ENCODE data around the gene TESMIN.

Gene TESMIN

GRCh38 chr11:68775951-68776388 lies 24.6 kb upstream of the TESMIN start:
- Histone ChIP-seq H3K9me3 (ENCODE audit: severe bottlenecking) (no peaks in the 10 kb centered on the region), H3K36me3 (no peaks in the 10 kb centered on the region), H3K27me3 (ENCODE audit: insufficient read depth, low read depth, severe bottlenecking) (no peaks in the 10 kb centered on the region), H3K27ac (no peak overlapping the region), H3K4me3 (ENCODE audit: low read depth, low read length) (no peak overlapping the region)
- TF ChIP-seq CTCF (IDR thresholded peaks at IDR 0.05; ENCODE audit: low read depth, low read length): no peak
- no peak for DNase-seq

- H3K36me3 ChIP-seq: no peaks in the 10 kb centered on the region
- H3K27ac ChIP-seq: no peak overlapping the region
These were observed 22.9 kb upstream of the TESMIN start for GRCh38 chr11:68774194-68774585.

GRCh38 chr11:68773521-68774193 lies 22.3 kb upstream of the TESMIN start:
- Histone ChIP-seq H3K27me3 (ENCODE audit: insufficient read depth, low read depth, severe bottlenecking) (no peaks in the 10 kb centered on the region), H3K4me3 (ENCODE audit: low read depth, low read length) (no peak overlapping the region), H3K27ac (no peak overlapping the region), H3K9me3 (ENCODE audit: severe bottlenecking) (no peaks in the 10 kb centered on the region), H3K36me3 (no peaks in the 10 kb centered on the region)
- DNase-seq: no peak
- no peak for TF ChIP-seq CTCF (IDR thresholded peaks at IDR 0.05; ENCODE audit: low read depth, low read length)

More at GRCh38 chr11:68774194-68774585, 22.9 kb upstream of the TESMIN start:
- Histone ChIP-seq H3K4me3 (ENCODE audit: low read depth, low read length) (no peak overlapping the region), H3K9me3 (ENCODE audit: severe bottlenecking) (no peaks in the 10 kb centered on the region), H3K27me3 (ENCODE audit: insufficient read depth, low read depth, severe bottlenecking) (no peaks in the 10 kb centered on the region)
- no peak for DNase-seq
- no peak for TF ChIP-seq CTCF (IDR thresholded peaks at IDR 0.05; ENCODE audit: low read depth, low read length)

- no peaks in the 10 kb centered on the region for H3K27me3 ChIP-seq (ENCODE audit: insufficient read depth, low read depth, severe bottlenecking)
- no peaks in the 10 kb centered on the region for H3K36me3 ChIP-seq
- H3K27ac ChIP-seq: no peak overlapping the region
- TF ChIP-seq CTCF (IDR thresholded peaks at IDR 0.05; ENCODE audit: low read depth, low read length): no peak
- DNase-seq: no peak
- H3K4me3 ChIP-seq (ENCODE audit: low read depth, low read length): no peak overlapping the region
- H3K9me3 ChIP-seq (ENCODE audit: severe bottlenecking): no peaks in the 10 kb centered on the region
These were observed 21.6 kb upstream of the TESMIN start for GRCh38 chr11:68772936-68773335.

- Histone ChIP-seq H3K27me3 (ENCODE audit: insufficient read depth, low read depth, severe bottlenecking) (no peaks in the 10 kb centered on the region), H3K4me3 (ENCODE audit: low read depth, low read length) (no peak overlapping the region), H3K9me3 (ENCODE audit: severe bottlenecking) (no peaks in the 10 kb centered on the region), H3K36me3 (no peaks in the 10 kb centered on the region), H3K27ac (no peak overlapping the region)
- no peak for DNase-seq
- TF ChIP-seq CTCF (IDR thresholded peaks at IDR 0.05; ENCODE audit: low read depth, low read length): no peak
These were observed 19.5 kb upstream of the TESMIN start for GRCh38 chr11:68770781-68771180.

GRCh38 chr11:68767672-68768071 lies 16.4 kb upstream of the TESMIN start:
- no peaks in the 10 kb centered on the region for H3K27me3 ChIP-seq (ENCODE audit: insufficient read depth, low read depth, severe bottlenecking)
- H3K4me3 ChIP-seq (ENCODE audit: low read depth, low read length): no peak overlapping the region
- H3K36me3 ChIP-seq: no peaks in the 10 kb centered on the region
- no peak for DNase-seq
- no peaks in the 10 kb centered on the region for H3K9me3 ChIP-seq (ENCODE audit: severe bottlenecking)
- H3K27ac ChIP-seq: no peak overlapping the region
- TF ChIP-seq CTCF (IDR thresholded peaks at IDR 0.05; ENCODE audit: low read depth, low read length): no peak

Measured in WERI-Rb-1 (cell line).